Measurements from ENCODE around the gene ITGB1. TPM values are rescaled to one million over a fixed set of nuclear protein-coding genes. Genes with fewer than 3 reads are reported as not detected.

Gene ITGB1
- total RNA-seq, 1 experiment from 2014 or later = 282 TPM

- Histone ChIP-seq H3K4me3 (ENCODE audit: low read depth, low read length, poor library complexity, severe bottlenecking) (no peak overlapping the region), H3K9me3 (ENCODE audit: low read depth, low read length, poor library complexity, severe bottlenecking) (no peaks in the 10 kb centered on the region), H3K36me3 (ENCODE audit: insufficient read depth, low read length, poor library complexity, severe bottlenecking) (no peaks in the 10 kb centered on the region), H3K27me3 (replicated peaks; ENCODE audit: insufficient read depth, low read depth, low read length, poor library complexity) (no peaks in the 10 kb centered on the region), H3K4me1 (ENCODE audit: insufficient read depth, low read length, poor library complexity, severe bottlenecking) (peaks cover 4% of the 10 kb centered on the region), H3K27ac (ENCODE audit: low read depth, low read length, poor library complexity, severe bottlenecking) (no peak overlapping the region)
- no TSS peak for BruUV-seq (replicated peaks)
- ChIA-PET CTCF (no interaction called here), POLR2A (ENCODE audit: low non-redundant PET) (interaction anchor here (0.6 kb wide), 1 partner anchor 642 kb away, joined by 3 read pairs; no protein-coding TSS in a partner anchor)
- no peak for TF ChIP-seq CTCF (conservative IDR thresholded peaks at IDR 0.05; ENCODE audit: low read depth, low read length)
- no peak for TF ChIP-seq EZH2 (IDR thresholded peaks at IDR 0.05; ENCODE audit: borderline replicate concordance, low read depth, low read length, poor library complexity, severe bottlenecking)
- DNase-seq (ENCODE audit: low spot score) = no peak
- intact Hi-C loops (cut with micrococcal nuclease; ENCODE audit: unreplicated experiment) = no loop called here
Observed at GRCh38 chr10:32970910-32971309, 12.9 kb upstream of the ITGB1 start.

- intact Hi-C loops (cut with micrococcal nuclease; ENCODE audit: unreplicated experiment) = no loop called here
- BruUV-seq (replicated peaks) = no TSS peak
- ChIA-PET CTCF (no interaction called here), POLR2A (ENCODE audit: low non-redundant PET) (no interaction called here)
- no peaks in the 10 kb centered on the region for H3K9me3 ChIP-seq (ENCODE audit: low read depth, low read length, poor library complexity, severe bottlenecking)
- TF ChIP-seq CTCF (conservative IDR thresholded peaks at IDR 0.05; ENCODE audit: low read depth, low read length) (no peak), EZH2 (IDR thresholded peaks at IDR 0.05; ENCODE audit: borderline replicate concordance, low read depth, low read length, poor library complexity, severe bottlenecking) (no peak)
- no peaks in the 10 kb centered on the region for H3K27me3 ChIP-seq (replicated peaks; ENCODE audit: insufficient read depth, low read depth, low read length, poor library complexity)
- no peak for DNase-seq (ENCODE audit: low spot score)
- H3K4me1 ChIP-seq (ENCODE audit: insufficient read depth, low read length, poor library complexity, severe bottlenecking) = peaks cover 23% of the 10 kb centered on the region
- H3K27ac ChIP-seq (ENCODE audit: low read depth, low read length, poor library complexity, severe bottlenecking) = no peak overlapping the region
- H3K36me3 ChIP-seq (ENCODE audit: insufficient read depth, low read length, poor library complexity, severe bottlenecking) = no peaks in the 10 kb centered on the region
- H3K4me3 ChIP-seq (ENCODE audit: low read depth, low read length, poor library complexity, severe bottlenecking) = no peak overlapping the region
Observed at GRCh38 chr10:32964270-32964669, 6.2 kb upstream of the ITGB1 start.

DNA sequence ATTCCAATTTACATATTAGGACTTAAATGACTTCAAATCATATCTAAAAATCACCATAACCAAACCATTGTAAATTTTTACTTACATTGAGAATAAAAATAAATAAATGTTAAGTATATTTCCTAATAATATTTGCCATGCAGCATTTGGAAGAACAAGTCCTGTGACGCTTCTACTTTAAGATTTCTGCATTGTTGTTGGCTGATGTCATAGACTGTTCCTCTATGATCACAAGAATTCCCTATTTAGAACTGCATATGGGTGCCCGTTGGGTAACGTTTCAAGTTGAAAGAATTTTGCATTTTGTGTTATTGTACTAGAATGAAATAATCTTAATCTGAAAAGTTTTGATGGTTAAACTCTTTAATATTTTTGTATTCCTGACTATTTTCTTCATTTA lies 5.1 kb upstream of the ITGB1 start:
- ChIA-PET CTCF (no interaction called here), POLR2A (ENCODE audit: low non-redundant PET) (no interaction called here)
- H3K9me3 ChIP-seq (ENCODE audit: low read depth, low read length, poor library complexity, severe bottlenecking) = no peaks in the 10 kb centered on the region
- TF ChIP-seq CTCF (conservative IDR thresholded peaks at IDR 0.05; ENCODE audit: low read depth, low read length) = no peak
- no peak for TF ChIP-seq EZH2 (IDR thresholded peaks at IDR 0.05; ENCODE audit: borderline replicate concordance, low read depth, low read length, poor library complexity, severe bottlenecking)
- no peaks in the 10 kb centered on the region for H3K27me3 ChIP-seq (replicated peaks; ENCODE audit: insufficient read depth, low read depth, low read length, poor library complexity)
- H3K27ac ChIP-seq (ENCODE audit: low read depth, low read length, poor library complexity, severe bottlenecking) = no peak overlapping the region
- no peak overlapping the region for H3K4me3 ChIP-seq (ENCODE audit: low read depth, low read length, poor library complexity, severe bottlenecking)
- DNase-seq (ENCODE audit: low spot score) = peak; percentile 36
- BruUV-seq (replicated peaks) = no TSS peak
- intact Hi-C loops (cut with micrococcal nuclease; ENCODE audit: unreplicated experiment) = no loop called here
- H3K4me1 ChIP-seq (ENCODE audit: insufficient read depth, low read length, poor library complexity, severe bottlenecking) = peaks cover 23% of the 10 kb centered on the region
- no peaks in the 10 kb centered on the region for H3K36me3 ChIP-seq (ENCODE audit: insufficient read depth, low read length, poor library complexity, severe bottlenecking)

All from A673 (cell line).